ENCODE data around the gene RAB21.
"Not testable (repeated sequence)": the region's sequence is repeated elsewhere in the genome, so short reads cannot be mapped to it uniquely, and the experiment has no call there.

RAB21 gene

GRCh38 chr12:71787580-71787979 lies 32.9 kb downstream of the RAB21 start:
- no peaks in the 10 kb centered on the region for H3K27me3 Mint-ChIP-seq
- no peak for ATAC-seq (replicated peaks; ENCODE audit: extremely low read depth, poor library complexity, severe bottlenecking)

DNA sequence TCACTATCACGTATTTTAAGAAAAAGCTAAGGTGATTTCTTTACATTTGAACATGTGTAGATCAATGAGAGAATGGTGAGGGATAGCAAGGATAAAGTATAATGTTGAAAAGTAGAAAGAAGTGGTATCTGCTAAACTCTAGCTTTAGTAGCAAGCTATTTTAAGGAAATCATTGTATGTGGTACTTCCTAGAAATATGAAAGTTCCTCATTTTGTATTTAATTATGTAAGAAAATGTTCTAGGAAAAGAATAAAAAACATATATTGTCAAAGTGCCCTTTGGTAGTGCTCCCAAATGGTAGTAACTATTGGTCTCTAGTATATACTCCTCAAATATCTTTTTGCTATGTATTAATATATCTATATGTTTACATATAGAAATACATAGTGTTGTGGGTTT lies 35.7 kb downstream of the RAB21 start:
- Mint-ChIP-seq H3K9me3 (no peaks in the 10 kb centered on the region), H3K27ac (ENCODE audit: low read depth) (no peak overlapping the region), H3K36me3 (ENCODE audit: insufficient read depth) (peaks cover 16% of the 10 kb centered on the region), H3K27me3 (no peaks in the 10 kb centered on the region), H3K4me1 (no peaks in the 10 kb centered on the region), H3K4me3 (no peak overlapping the region)
- ATAC-seq (replicated peaks; ENCODE audit: extremely low read depth, poor library complexity, severe bottlenecking), result no peak
- DNase-seq (ENCODE audit: low spot score in 2 of 2), result no peak

More at GRCh38 chr12:71787580-71787979, 32.9 kb downstream of the RAB21 start:
- Mint-ChIP-seq H3K4me3 (no peak overlapping the region), H3K27ac (ENCODE audit: low read depth) (no peak overlapping the region), H3K4me1 (no peaks in the 10 kb centered on the region), H3K9me3 (no peaks in the 10 kb centered on the region), H3K36me3 (ENCODE audit: insufficient read depth) (peaks cover 37% of the 10 kb centered on the region)
- DNase-seq (ENCODE audit: low spot score in 2 of 2), result no peak

GRCh38 chr12:71791473-71792150 lies 36.9 kb downstream of the RAB21 start:
- H3K36me3 Mint-ChIP-seq (ENCODE audit: insufficient read depth), result peaks cover 6% of the 10 kb centered on the region
- H3K4me1 Mint-ChIP-seq, result no peaks in the 10 kb centered on the region
- ATAC-seq (replicated peaks; ENCODE audit: extremely low read depth, poor library complexity, severe bottlenecking) (no peak), DNase-seq (ENCODE audit: low spot score in 2 of 2) (no peak)
- no peaks in the 10 kb centered on the region for H3K27me3 Mint-ChIP-seq
- H3K9me3 Mint-ChIP-seq, result no peaks in the 10 kb centered on the region
- no peak overlapping the region for H3K27ac Mint-ChIP-seq (ENCODE audit: low read depth)
- H3K4me3 Mint-ChIP-seq, result no peak overlapping the region

GRCh38 chr12:71792599-71792998 lies 37.9 kb downstream of the RAB21 start:
- H3K9me3 Mint-ChIP-seq, result no peaks in the 10 kb centered on the region
- ATAC-seq (replicated peaks; ENCODE audit: extremely low read depth, poor library complexity, severe bottlenecking), result no peak
- H3K4me3 Mint-ChIP-seq, result no peak overlapping the region
- no peak overlapping the region for H3K27ac Mint-ChIP-seq (ENCODE audit: low read depth)
- H3K4me1 Mint-ChIP-seq, result no peaks in the 10 kb centered on the region
- H3K27me3 Mint-ChIP-seq, result no peaks in the 10 kb centered on the region
- no peak for DNase-seq (ENCODE audit: low spot score in 2 of 2)
- H3K36me3 Mint-ChIP-seq (ENCODE audit: insufficient read depth), result peaks cover 3% of the 10 kb centered on the region

DNA sequence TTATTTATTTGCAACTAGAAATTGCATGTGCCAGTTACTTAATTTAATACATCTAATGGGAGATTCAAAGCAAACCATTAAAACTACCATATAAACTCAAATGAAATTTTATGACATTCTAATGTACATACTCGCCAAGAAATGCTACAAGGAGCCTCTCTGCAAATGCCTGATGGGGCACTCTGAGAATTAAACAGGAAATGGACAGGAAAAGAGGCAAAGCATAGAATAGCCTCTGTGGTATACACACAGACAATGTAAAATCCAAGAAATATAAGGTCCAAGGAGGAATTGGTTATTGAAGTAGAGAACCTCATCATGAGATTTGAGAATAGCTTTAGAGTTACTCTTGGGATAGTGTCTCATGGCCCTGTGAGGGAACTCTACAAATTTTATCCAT lies 41.2 kb downstream of the RAB21 start:
- no peak overlapping the region for H3K4me3 Mint-ChIP-seq
- no peaks in the 10 kb centered on the region for H3K36me3 Mint-ChIP-seq (ENCODE audit: insufficient read depth)
- ATAC-seq (replicated peaks; ENCODE audit: extremely low read depth, poor library complexity, severe bottlenecking), result no peak
- no peaks in the 10 kb centered on the region for H3K27me3 Mint-ChIP-seq
- H3K9me3 Mint-ChIP-seq, result no peaks in the 10 kb centered on the region
- DNase-seq (ENCODE audit: low spot score in 2 of 2), result no peak
- no peaks in the 10 kb centered on the region for H3K4me1 Mint-ChIP-seq
- no peak overlapping the region for H3K27ac Mint-ChIP-seq (ENCODE audit: low read depth)

GRCh38 chr12:71797531-71797930 lies 42.9 kb downstream of the RAB21 start:
- no peak for ATAC-seq (replicated peaks; ENCODE audit: extremely low read depth, poor library complexity, severe bottlenecking)
- no peak overlapping the region for H3K4me3 Mint-ChIP-seq
- H3K9me3 Mint-ChIP-seq, result no peaks in the 10 kb centered on the region
- no peaks in the 10 kb centered on the region for H3K36me3 Mint-ChIP-seq (ENCODE audit: insufficient read depth)
- no peak for DNase-seq (ENCODE audit: low spot score in 2 of 2)
- H3K27ac Mint-ChIP-seq (ENCODE audit: low read depth), result peak overlapping the region; percentile 58
- H3K27me3 Mint-ChIP-seq, result no peaks in the 10 kb centered on the region
- H3K4me1 Mint-ChIP-seq, result no peaks in the 10 kb centered on the region

DNA sequence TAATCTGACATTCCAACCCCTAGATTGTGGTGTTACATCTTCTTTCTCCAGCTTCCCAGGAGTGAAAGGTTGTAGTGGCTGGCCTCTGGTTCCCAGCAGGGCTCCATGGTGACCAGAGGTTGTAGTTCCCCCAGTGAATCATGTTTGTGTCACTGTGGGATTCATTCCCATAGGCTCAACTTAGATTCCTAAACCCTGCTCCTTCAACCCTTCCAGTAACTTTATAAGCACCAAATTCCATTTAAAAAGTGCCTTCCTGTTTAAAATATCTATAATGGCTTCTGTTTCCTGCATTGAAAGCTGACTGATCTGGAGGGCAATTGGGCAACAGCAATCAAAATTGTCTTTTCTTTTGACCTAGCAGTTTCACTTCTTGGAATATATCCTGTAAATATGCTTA lies 44.4 kb downstream of the RAB21 start:
- no peak for DNase-seq (ENCODE audit: low spot score in 2 of 2)
- no peak overlapping the region for H3K27ac Mint-ChIP-seq (ENCODE audit: low read depth)

DNA sequence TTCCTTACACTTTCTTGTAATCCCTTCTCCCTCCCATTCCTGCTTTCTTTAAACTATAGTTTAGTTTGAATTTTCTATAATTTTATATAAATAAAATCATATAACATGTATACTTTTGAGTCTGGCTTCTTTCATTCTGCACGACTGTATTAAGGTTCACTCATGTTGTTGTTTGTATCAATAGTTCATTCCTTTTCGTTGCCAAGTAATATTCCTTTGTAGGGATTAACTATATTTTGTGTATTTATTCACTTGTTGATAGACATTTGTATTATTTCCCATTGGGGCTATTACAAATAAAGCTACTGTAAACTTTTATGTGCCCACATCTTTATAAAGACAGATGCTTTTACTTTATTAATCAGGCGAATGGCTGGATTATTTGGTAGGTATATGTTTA lies 45.5 kb downstream of the RAB21 start:
- H3K4me1 Mint-ChIP-seq, result no peaks in the 10 kb centered on the region
- H3K36me3 Mint-ChIP-seq (ENCODE audit: insufficient read depth), result no peaks in the 10 kb centered on the region
- no peak overlapping the region for H3K27ac Mint-ChIP-seq (ENCODE audit: low read depth)
- H3K4me3 Mint-ChIP-seq, result no peak overlapping the region
- DNase-seq (ENCODE audit: low spot score in 2 of 2) (no peak), ATAC-seq (replicated peaks; ENCODE audit: extremely low read depth, poor library complexity, severe bottlenecking) (no peak)
- H3K27me3 Mint-ChIP-seq, result peaks cover 23% of the 10 kb centered on the region
- H3K9me3 Mint-ChIP-seq, result no peaks in the 10 kb centered on the region

More for the DNA sequence above, 44.4 kb downstream of the RAB21 start:
- no peaks in the 10 kb centered on the region for H3K9me3 Mint-ChIP-seq
- no peak overlapping the region for H3K4me3 Mint-ChIP-seq
- no peak for ATAC-seq (replicated peaks; ENCODE audit: extremely low read depth, poor library complexity, severe bottlenecking)
- no peaks in the 10 kb centered on the region for H3K4me1 Mint-ChIP-seq
- peaks cover 13% of the 10 kb centered on the region for H3K27me3 Mint-ChIP-seq
- no peaks in the 10 kb centered on the region for H3K36me3 Mint-ChIP-seq (ENCODE audit: insufficient read depth)

- no peaks in the 10 kb centered on the region for H3K4me1 Mint-ChIP-seq
- H3K27ac Mint-ChIP-seq (ENCODE audit: low read depth), result no peak overlapping the region
- H3K36me3 Mint-ChIP-seq (ENCODE audit: insufficient read depth), result no peaks in the 10 kb centered on the region
- no peak overlapping the region for H3K4me3 Mint-ChIP-seq
- no peak for DNase-seq (ENCODE audit: low spot score in 2 of 2)
- no peaks in the 10 kb centered on the region for H3K9me3 Mint-ChIP-seq
- H3K27me3 Mint-ChIP-seq, result peaks cover 57% of the 10 kb centered on the region
- no peak for ATAC-seq (replicated peaks; ENCODE audit: extremely low read depth, poor library complexity, severe bottlenecking)
Observed at GRCh38 chr12:71804505-71804904, 49.8 kb downstream of the RAB21 start.

DNA sequence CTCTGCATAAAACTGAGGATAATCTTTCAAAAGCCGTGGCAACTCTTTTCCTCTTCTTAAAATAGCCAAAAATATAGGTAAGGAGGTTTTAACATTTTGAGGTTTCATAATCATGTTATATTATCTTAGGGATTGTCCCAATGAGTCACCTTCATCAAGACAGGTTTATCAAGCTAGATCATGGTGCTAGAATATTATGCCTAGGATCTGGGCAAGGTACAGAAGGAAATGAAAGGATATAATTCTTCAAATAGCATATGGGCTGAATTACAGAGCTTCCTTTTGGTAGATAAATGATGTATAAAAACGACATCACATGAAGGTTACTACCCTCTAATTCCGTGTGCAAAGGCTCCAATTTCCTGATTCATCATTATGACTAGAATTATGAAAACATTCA lies 56.3 kb downstream of the RAB21 start:
- ATAC-seq (replicated peaks; ENCODE audit: extremely low read depth, poor library complexity, severe bottlenecking), result no peak
- no peak overlapping the region for H3K4me3 Mint-ChIP-seq

GRCh38 chr12:71815242-71815641 lies 60.6 kb downstream of the RAB21 start:
- not testable (repeated sequence) for H3K9me3 Mint-ChIP-seq; DNase-seq (ENCODE audit: low spot score in 2 of 2); ATAC-seq (replicated peaks; ENCODE audit: extremely low read depth, poor library complexity, severe bottlenecking); H3K36me3 Mint-ChIP-seq (ENCODE audit: insufficient read depth); H3K4me1 Mint-ChIP-seq; H3K27ac Mint-ChIP-seq (ENCODE audit: low read depth); H3K4me3 Mint-ChIP-seq
- peaks cover 38% of the 10 kb centered on the region for H3K27me3 Mint-ChIP-seq

More for the DNA sequence above, 56.3 kb downstream of the RAB21 start:
- H3K36me3 Mint-ChIP-seq (ENCODE audit: insufficient read depth), result no peaks in the 10 kb centered on the region
- no peak overlapping the region for H3K27ac Mint-ChIP-seq (ENCODE audit: low read depth)
- no peaks in the 10 kb centered on the region for H3K9me3 Mint-ChIP-seq
- DNase-seq (ENCODE audit: low spot score in 2 of 2), result no peak
- peaks cover 67% of the 10 kb centered on the region for H3K27me3 Mint-ChIP-seq
- H3K4me1 Mint-ChIP-seq, result no peaks in the 10 kb centered on the region

GRCh38 chr12:71822088-71822487 lies 67.4 kb downstream of the RAB21 start:
- H3K9me3 Mint-ChIP-seq; H3K27ac Mint-ChIP-seq (ENCODE audit: low read depth); H3K27me3 Mint-ChIP-seq; H3K4me1 Mint-ChIP-seq; H3K36me3 Mint-ChIP-seq (ENCODE audit: insufficient read depth); H3K4me3 Mint-ChIP-seq; DNase-seq (ENCODE audit: low spot score in 2 of 2); ATAC-seq (replicated peaks; ENCODE audit: extremely low read depth, poor library complexity, severe bottlenecking): not testable (repeated sequence)

DNA sequence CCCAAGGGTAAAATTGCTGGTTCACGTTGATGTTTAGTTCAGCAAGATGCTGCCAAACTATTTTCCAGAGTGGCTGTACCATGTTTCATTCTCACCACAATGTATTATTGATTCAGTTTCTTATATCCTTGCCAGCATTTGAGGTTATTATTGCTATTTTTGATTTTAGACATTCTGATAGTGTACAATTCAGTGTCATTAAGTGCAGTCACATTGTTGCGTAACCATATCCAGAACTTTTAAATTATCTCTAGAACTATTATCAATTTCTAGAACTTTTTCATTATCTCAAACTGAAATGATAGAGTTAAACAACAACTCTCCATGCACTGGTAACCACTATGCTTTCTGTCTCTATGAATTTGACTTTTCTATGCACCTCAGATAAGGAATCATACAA lies 74.2 kb downstream of the RAB21 start:
- H3K4me3 Mint-ChIP-seq, result no peak overlapping the region
- peaks cover 17% of the 10 kb centered on the region for H3K27me3 Mint-ChIP-seq
- ATAC-seq (replicated peaks; ENCODE audit: extremely low read depth, poor library complexity, severe bottlenecking), result no peak
- no peak overlapping the region for H3K27ac Mint-ChIP-seq (ENCODE audit: low read depth)
- no peaks in the 10 kb centered on the region for H3K4me1 Mint-ChIP-seq
- no peak for DNase-seq (ENCODE audit: low spot score in 2 of 2)
- H3K9me3 Mint-ChIP-seq, result no peaks in the 10 kb centered on the region
- no peaks in the 10 kb centered on the region for H3K36me3 Mint-ChIP-seq (ENCODE audit: insufficient read depth)
